ENCODE results near the gene NDUFA11. TPM values are rescaled to one million over a fixed set of nuclear protein-coding genes. Genes with fewer than 3 reads are reported as not detected.

Gene NDUFA11
- total RNA-seq, 2 experiments from 2014 or later: 233 to 237 TPM

DNA sequence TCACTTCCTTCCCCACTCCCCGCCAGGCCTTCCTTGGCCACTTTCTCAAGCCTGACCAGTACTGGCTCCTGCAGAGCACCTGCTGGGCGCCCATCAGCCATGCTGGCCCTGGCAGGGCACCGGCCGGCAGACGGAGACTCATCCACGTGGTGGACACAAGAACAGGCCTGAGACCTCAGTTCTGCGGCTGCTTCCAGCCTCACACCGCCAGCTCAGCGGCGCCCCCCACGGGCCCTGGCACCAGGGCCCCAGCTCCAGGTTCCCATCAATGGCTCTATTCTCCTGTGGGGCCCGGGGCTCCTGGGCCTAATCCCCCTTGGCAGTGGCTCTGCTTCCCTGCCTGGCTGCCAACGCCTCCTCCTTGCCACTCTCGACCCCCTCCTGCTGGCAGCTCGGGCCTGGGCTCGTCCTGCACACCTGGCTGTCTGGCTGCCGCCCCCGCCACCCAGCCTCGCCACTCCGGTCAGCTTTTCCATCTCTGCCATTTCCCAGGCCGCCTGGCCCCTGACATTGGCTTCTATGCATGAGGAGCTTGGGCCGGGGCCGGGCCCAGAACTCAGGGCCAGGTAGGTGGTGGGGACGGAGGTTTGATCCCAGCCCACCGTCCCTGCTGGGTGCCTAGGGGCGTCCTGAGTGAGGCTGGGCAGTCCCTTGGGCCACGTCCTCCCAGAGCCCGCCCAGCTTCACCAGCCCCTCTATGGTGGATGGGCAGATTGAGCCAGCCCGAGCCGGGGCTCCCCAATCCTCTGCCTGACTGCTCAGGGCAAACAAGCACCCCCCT lies 6.2 kb downstream of the NDUFA11 start:
- POLR2A ChIA-PET: interaction anchor here (0.6 kb wide), 1 partner anchor 199 kb away, joined by 3 read pairs; no protein-coding TSS in a partner anchor
- Mint-ChIP-seq H3K36me3 (ENCODE audit: low read depth) (peaks cover 7% of the 10 kb centered on the region), H3K27me3 (no peaks in the 10 kb centered on the region), H3K9me3 (no peaks in the 10 kb centered on the region), H3K4me1 (ENCODE audit: low read depth) (peaks cover 17% of the 10 kb centered on the region), H3K27ac (no peak overlapping the region), H3K4me3 (no peak overlapping the region)
- CTCF ChIA-PET: interaction anchor here (0.9 to 1.1 kb wide), 3 partner anchors 64 to 125 kb away, joined by 3 to 6 read pairs (median 4); partner anchors contain the start of gene NRTN
- DNase-seq: no peak
- intact Hi-C loops (cut with micrococcal nuclease): no loop called here
- ATAC-seq: no peak
- TF ChIP-seq, protein P1, sequence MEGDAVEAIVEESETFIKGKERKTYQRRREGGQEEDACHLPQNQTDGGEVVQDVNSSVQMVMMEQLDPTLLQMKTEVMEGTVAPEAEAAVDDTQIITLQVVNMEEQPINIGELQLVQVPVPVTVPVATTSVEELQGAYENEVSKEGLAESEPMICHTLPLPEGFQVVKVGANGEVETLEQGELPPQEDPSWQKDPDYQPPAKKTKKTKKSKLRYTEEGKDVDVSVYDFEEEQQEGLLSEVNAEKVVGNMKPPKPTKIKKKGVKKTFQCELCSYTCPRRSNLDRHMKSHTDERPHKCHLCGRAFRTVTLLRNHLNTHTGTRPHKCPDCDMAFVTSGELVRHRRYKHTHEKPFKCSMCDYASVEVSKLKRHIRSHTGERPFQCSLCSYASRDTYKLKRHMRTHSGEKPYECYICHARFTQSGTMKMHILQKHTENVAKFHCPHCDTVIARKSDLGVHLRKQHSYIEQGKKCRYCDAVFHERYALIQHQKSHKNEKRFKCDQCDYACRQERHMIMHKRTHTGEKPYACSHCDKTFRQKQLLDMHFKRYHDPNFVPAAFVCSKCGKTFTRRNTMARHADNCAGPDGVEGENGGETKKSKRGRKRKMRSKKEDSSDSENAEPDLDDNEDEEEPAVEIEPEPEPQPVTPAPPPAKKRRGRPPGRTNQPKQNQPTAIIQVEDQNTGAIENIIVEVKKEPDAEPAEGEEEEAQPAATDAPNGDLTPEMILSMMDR (IDR thresholded peaks at IDR 0.05): no peak

DNA sequence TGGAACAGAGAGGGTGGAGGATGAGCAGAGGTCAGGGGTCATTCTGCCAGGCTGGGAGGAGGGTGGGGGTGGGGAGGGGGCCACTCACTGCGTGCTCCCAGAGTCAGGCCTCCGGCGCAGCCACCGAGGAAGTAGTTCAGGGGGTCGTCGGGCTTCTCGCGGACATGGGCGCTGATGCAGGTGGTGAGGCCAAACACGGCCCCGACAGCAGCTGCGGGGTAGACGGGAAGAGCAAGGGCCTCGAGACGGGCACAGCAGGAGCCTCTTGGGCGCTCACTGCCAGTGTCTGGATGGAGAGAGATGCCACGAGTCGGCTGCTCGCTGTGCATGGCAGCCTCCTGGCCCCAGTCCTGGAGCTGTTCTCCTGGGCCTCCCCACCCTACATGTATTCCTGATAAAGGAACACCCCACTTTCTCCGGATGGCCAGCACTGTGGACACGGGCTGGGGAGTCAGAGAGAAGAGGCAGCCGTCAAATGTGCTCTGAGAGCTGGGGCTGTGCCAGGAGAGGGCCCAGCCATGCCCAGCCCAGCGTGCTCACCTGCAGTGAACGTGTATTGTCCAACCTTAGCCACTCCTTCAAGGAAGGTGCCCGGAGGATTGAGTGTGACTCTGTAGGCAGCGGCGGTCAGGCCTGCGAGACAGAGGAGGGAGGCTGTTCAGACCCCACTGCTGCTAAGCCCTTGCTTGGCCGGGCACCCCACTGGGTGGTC lies 7.1 kb downstream of the NDUFA11 start:
- no peaks in the 10 kb centered on the region for H3K27me3 Mint-ChIP-seq
- TF ChIP-seq, protein P1 (IDR thresholded peaks at IDR 0.05): no peak
- intact Hi-C loops (cut with micrococcal nuclease): no loop called here
- ChIA-PET POLR2A (interaction anchor here (0.6 kb wide), 1 partner anchor 198 kb away, joined by 3 read pairs; no protein-coding TSS in a partner anchor), CTCF (interaction anchor here (0.9 to 1.1 kb wide), 2 partner anchors 63 to 92 kb away, joined by 3 to 6 read pairs; partner anchors contain the start of gene NRTN)
- DNase-seq: no peak
- peaks cover 7% of the 10 kb centered on the region for H3K36me3 Mint-ChIP-seq (ENCODE audit: low read depth)
- ATAC-seq: no peak
- peaks cover 15% of the 10 kb centered on the region for H3K4me1 Mint-ChIP-seq (ENCODE audit: low read depth)
- H3K4me3 Mint-ChIP-seq: no peak overlapping the region
- H3K9me3 Mint-ChIP-seq: no peaks in the 10 kb centered on the region
- no peak overlapping the region for H3K27ac Mint-ChIP-seq

DNA sequence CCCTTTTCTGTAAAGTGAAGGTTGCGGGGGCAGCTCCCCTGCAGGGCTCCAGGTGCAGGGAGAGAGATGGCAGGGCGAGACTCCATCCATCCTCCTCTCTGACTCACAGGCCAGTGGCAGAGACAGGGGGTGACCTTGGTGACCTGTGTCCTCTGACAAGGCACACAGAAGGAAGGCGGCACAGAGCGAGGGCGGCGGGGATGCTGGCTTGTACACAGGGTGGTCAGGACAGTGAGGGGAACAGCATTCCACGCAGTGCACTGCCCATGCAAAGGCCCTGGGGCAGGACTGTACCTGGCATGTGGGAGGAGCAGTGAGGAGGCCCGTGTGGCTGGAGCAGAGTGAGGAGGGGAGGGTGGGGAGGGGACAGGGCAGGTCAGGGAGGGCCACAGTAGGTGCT lies 7.7 kb downstream of the NDUFA11 start:
- intact Hi-C loops (cut with micrococcal nuclease): no loop called here
- ATAC-seq (no peak), DNase-seq (no peak)
- CTCF ChIA-PET: no interaction called here
- Mint-ChIP-seq H3K9me3 (no peaks in the 10 kb centered on the region), H3K27me3 (no peaks in the 10 kb centered on the region), H3K27ac (no peak overlapping the region), H3K36me3 (ENCODE audit: low read depth) (peaks cover 7% of the 10 kb centered on the region), H3K4me3 (no peak overlapping the region), H3K4me1 (ENCODE audit: low read depth) (peaks cover 8% of the 10 kb centered on the region)
- TF ChIP-seq, protein P1 (IDR thresholded peaks at IDR 0.05): no peak
- POLR2A ChIA-PET: no interaction called here

DNA sequence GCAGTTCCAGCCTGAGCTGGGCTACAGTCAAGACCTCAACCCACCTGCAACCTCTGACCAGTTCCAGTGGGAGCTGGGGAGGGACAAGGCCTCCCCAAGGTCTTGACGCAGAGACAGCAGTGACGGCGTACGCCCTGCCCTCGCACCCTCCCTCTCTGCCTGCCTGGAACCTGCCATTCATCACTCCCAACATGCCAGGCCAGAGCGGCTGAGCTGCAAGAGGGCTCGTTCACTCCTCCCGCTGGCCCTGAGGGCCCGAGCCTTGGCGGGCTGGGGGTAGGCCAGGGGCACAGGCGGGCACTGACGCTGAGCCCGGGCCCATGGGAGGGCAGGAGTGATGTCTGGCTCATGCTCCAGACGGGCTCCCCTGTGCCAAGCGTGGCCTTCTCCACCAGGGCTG lies 8.2 kb downstream of the NDUFA11 start:
- H3K27ac Mint-ChIP-seq: no peak overlapping the region
- H3K36me3 Mint-ChIP-seq (ENCODE audit: low read depth): peaks cover 7% of the 10 kb centered on the region
- POLR2A ChIA-PET: no interaction called here
- no peaks in the 10 kb centered on the region for H3K27me3 Mint-ChIP-seq
- no peak for ATAC-seq
- no peaks in the 10 kb centered on the region for H3K9me3 Mint-ChIP-seq
- intact Hi-C loops (cut with micrococcal nuclease): no loop called here
- CTCF ChIA-PET: no interaction called here
- no peak overlapping the region for H3K4me3 Mint-ChIP-seq
- no peak for DNase-seq
- H3K4me1 Mint-ChIP-seq (ENCODE audit: low read depth): peaks cover 8% of the 10 kb centered on the region
- TF ChIP-seq, protein P1 (IDR thresholded peaks at IDR 0.05): no peak

Measured in activated CD8-positive, alpha-beta T cell treated with anti-CD3 and anti-CD28 coated beads for 36 hours (primary cell).